Osteoblast (primary cell): ENCODE measurements around the gene EIF2AK3. TPM values are rescaled to one million over a fixed set of nuclear protein-coding genes. Genes with fewer than 3 reads are reported as not detected.

Source experiments
- DNase-seq: peaks from one replicate; pipeline ENCODE4 v3.0.0; 2011; ENCODE audit warnings: low spot score, mixed read lengths; ENCODE audit not compliant: insufficient read length; ENCODE audit errors: missing footprints
- H2AFZ ChIP-seq: 2 replicates; pipeline ENCODE4 v1.6.0; 2011; ENCODE audit warnings: mild to moderate bottlenecking, low read length
- H3K27ac ChIP-seq: 2 replicates; pipeline ENCODE4 v1.5.1; 2011; ENCODE audit warnings: mild to moderate bottlenecking, low read depth, low read length, moderate library complexity
- H3K27me3 ChIP-seq: 2 replicates; pipeline ENCODE4 v1.6.0; 2012; ENCODE audit warnings: mild to moderate bottlenecking, control low read depth, inconsistent platforms, low read length, moderate library complexity; ENCODE audit not compliant: insufficient read depth
- H3K36me3 ChIP-seq: 2 replicates; pipeline ENCODE4 v1.5.1; 2011; ENCODE audit warnings: mild to moderate bottlenecking, low read length, control low read depth, moderate library complexity; ENCODE audit not compliant: insufficient read depth
- H3K4me1 ChIP-seq: 2 replicates; pipeline ENCODE4 v1.5.1; 2011; ENCODE audit warnings: mild to moderate bottlenecking, low read length, control low read depth, moderate library complexity; ENCODE audit not compliant: insufficient read depth
- H3K4me2 ChIP-seq: 2 replicates; pipeline ENCODE4 v1.6.0; 2011; ENCODE audit warnings: mild to moderate bottlenecking, low read length; ENCODE audit not compliant: insufficient read depth
- H3K4me3 ChIP-seq: fragments of 200-600 bp; sonication (generic); 3 replicates; pipeline ENCODE4 v1.5.1; 2012; ENCODE audit warnings: mild to moderate bottlenecking, low read length, inconsistent platforms; ENCODE audit not compliant: insufficient read depth
- H3K79me2 ChIP-seq: 2 replicates; pipeline ENCODE4 v1.6.0; 2012; ENCODE audit warnings: mild to moderate bottlenecking, low read length, control low read depth, inconsistent platforms; ENCODE audit not compliant: insufficient read depth
- H3K9me3 ChIP-seq: 2 replicates; pipeline ENCODE4 v1.5.1; 2011; ENCODE audit warnings: low read depth, low read length, control low read depth
- H4K20me1 ChIP-seq: 2 replicates; pipeline ENCODE4 v1.6.0; 2012; ENCODE audit warnings: mild to moderate bottlenecking, low read length, control low read depth; ENCODE audit not compliant: insufficient read depth
- total RNA-seq: library from RNA; depleted of rRNA; stranded (reverse); fragments of >200 nt; gene quantifications from 2 replicates; pipeline ENCODE4 v1.2.3, GENCODE V29; 2012
- TF ChIP-seq, protein P1 (sequence below): IDR thresholded peaks from 2 replicates; pipeline ENCODE4 v1.5.1; 2011; ENCODE audit warnings: mild to moderate bottlenecking, low read depth, low read length, moderate library complexity; ENCODE audit errors: extremely low read depth

Gene EIF2AK3
- total RNA-seq, 1 donor, result 25.7 TPM

DNA sequence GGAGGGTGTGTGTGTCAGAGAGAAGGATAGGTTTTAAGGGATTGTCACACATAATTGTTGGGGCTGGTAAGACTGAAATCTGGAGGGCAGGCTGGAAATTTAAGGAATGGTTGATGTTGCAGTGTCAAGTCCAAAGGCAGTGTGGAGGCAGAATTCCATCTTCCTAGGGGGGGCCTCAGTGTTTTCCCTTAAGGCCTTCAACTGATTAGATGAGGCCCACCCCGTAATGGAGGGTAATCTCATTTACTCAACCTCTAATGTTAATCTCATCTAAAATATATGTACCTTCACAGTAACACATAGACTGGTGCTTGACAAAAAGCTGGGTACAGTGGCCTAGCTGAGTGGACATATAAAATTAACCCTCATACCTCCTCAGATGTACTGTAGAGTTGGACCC lies 33.4 kb upstream of the EIF2AK3 start:
- H3K9me3 ChIP-seq, result no peaks in the 10 kb centered on the region
- no peak for DNase-seq
- no peak overlapping the region for H3K4me2 ChIP-seq
- H3K79me2 ChIP-seq, result no peaks in the 10 kb centered on the region
- TF ChIP-seq, protein P1, sequence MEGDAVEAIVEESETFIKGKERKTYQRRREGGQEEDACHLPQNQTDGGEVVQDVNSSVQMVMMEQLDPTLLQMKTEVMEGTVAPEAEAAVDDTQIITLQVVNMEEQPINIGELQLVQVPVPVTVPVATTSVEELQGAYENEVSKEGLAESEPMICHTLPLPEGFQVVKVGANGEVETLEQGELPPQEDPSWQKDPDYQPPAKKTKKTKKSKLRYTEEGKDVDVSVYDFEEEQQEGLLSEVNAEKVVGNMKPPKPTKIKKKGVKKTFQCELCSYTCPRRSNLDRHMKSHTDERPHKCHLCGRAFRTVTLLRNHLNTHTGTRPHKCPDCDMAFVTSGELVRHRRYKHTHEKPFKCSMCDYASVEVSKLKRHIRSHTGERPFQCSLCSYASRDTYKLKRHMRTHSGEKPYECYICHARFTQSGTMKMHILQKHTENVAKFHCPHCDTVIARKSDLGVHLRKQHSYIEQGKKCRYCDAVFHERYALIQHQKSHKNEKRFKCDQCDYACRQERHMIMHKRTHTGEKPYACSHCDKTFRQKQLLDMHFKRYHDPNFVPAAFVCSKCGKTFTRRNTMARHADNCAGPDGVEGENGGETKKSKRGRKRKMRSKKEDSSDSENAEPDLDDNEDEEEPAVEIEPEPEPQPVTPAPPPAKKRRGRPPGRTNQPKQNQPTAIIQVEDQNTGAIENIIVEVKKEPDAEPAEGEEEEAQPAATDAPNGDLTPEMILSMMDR, result no peak
- H3K36me3 ChIP-seq, result no peaks in the 10 kb centered on the region
- H3K27me3 ChIP-seq, result no peaks in the 10 kb centered on the region
- no peak overlapping the region for H3K27ac ChIP-seq
- H4K20me1 ChIP-seq, result no peaks in the 10 kb centered on the region
- peaks cover 39% of the 10 kb centered on the region for H3K4me1 ChIP-seq
- H3K4me3 ChIP-seq, result no peak overlapping the region
- H2AFZ ChIP-seq, result no peak overlapping the region

DNA sequence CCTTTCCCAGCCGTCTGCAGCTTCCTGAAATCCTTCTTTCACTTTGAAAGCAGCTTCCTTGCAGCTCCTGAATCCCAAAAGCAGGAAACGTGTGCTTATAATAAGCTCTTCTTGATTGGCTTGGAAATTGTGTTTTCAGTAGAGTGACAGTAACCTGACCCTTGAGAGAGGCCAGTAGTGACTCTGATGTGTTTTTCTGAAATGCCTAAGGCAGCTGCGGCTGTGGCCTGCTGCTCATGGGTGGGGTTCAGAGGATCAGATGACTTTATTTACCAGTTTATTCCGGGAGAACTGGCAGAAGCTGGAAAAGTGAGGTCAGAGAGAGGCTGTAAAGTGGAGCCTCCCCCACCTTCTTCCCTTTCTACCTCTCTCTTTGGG lies 32.3 kb upstream of the EIF2AK3 start:
- peaks cover 50% of the 10 kb centered on the region for H3K4me1 ChIP-seq
- H3K27ac ChIP-seq, result peak overlapping the region; percentile 82
- no peaks in the 10 kb centered on the region for H3K27me3 ChIP-seq
- H3K4me2 ChIP-seq, result peak overlapping the region; percentile 76
- H2AFZ ChIP-seq, result peak overlapping the region; percentile 77
- no peaks in the 10 kb centered on the region for H3K36me3 ChIP-seq
- no peaks in the 10 kb centered on the region for H4K20me1 ChIP-seq
- no peak for DNase-seq
- peak overlapping the region; percentile 44 for H3K4me3 ChIP-seq
- no peaks in the 10 kb centered on the region for H3K79me2 ChIP-seq
- no peaks in the 10 kb centered on the region for H3K9me3 ChIP-seq
- TF ChIP-seq, protein P1, result no peak

DNA sequence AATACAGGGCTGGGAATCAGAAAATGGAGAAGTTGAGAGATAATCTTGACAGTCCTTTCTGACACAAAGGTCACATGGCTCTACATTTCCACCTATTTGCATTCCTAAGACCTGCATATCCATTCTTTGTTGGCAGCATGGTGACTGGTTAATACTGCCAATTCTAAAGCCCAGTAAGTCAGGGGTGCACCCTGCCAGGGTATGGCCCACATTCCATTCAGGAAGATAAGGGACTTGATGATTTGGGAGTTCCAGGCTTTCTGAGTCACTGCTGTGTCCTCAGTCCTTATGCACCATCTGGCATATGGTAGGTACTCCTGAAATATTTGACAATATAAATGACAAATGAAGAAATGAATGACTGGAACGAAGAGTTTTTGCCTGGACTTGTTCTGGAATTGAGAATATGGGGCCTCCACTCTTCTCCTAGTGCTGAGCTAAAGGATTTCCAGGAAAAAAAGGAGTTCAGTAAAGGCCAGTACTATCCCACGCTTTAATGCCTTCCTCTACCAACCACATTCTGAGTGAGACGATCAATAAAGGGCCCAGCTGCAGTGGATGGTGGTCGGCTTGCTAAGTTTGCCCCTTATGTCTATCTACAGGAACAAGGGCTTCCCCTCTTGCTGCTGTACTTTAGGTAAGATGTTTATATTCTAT lies 31.7 kb upstream of the EIF2AK3 start:
- H2AFZ ChIP-seq, result peak overlapping the region; percentile 77
- no peaks in the 10 kb centered on the region for H3K36me3 ChIP-seq
- no peak for DNase-seq
- H3K4me2 ChIP-seq, result peak overlapping the region; percentile 76
- no peaks in the 10 kb centered on the region for H4K20me1 ChIP-seq
- no peaks in the 10 kb centered on the region for H3K79me2 ChIP-seq
- H3K4me3 ChIP-seq, result peak overlapping the region; percentile 44
- H3K4me1 ChIP-seq, result peaks cover 50% of the 10 kb centered on the region
- H3K27me3 ChIP-seq, result no peaks in the 10 kb centered on the region
- TF ChIP-seq, protein P1, result no peak
- H3K9me3 ChIP-seq, result no peaks in the 10 kb centered on the region
- H3K27ac ChIP-seq, result peak overlapping the region; percentile 82

DNA sequence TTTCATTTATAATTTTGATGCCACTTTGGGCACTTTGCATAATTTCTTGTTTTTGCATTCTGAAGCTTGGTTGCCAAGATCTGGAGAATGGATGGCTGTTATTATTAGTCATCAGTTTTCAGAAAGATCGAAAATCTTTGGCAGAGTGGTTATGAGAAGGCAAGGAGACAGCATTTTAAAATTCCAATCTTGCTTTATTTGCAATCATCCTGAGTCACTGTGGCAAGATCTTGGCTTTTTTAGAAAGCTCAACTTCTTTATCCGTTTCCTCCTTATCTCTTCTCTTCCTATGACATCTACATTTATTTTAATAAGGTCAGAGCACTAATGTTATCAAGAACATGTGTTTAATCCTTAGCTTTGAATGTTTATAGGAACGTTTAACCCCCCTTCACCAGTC lies 31.1 kb upstream of the EIF2AK3 start:
- Histone ChIP-seq H3K4me3 (no peak overlapping the region), H2AFZ (no peak overlapping the region), H3K9me3 (no peaks in the 10 kb centered on the region), H3K4me1 (peaks cover 50% of the 10 kb centered on the region), H3K4me2 (peak overlapping the region; percentile 76), H4K20me1 (no peaks in the 10 kb centered on the region), H3K27ac (peak overlapping the region; percentile 82), H3K36me3 (no peaks in the 10 kb centered on the region), H3K27me3 (no peaks in the 10 kb centered on the region), H3K79me2 (no peaks in the 10 kb centered on the region)
- peak; percentile 86 for DNase-seq
- TF ChIP-seq, protein P1, result no peak
